HepG2 (cell line): ENCODE results near the gene PSRC1. TPM values are rescaled to one million over a fixed set of nuclear protein-coding genes. Genes with fewer than 3 reads are reported as not detected.

Experiments used
- ATAC-seq: fragments of 200-7000 bp; cut with Tn5 transposase; 3 replicates; pipeline ENCODE4 v1.9.1; 2020; ENCODE audit warnings: mild to moderate bottlenecking, moderate library complexity
- BruUV-seq: library from RNA; stranded (reverse); fragments of 400-500 nt; replicated peaks from 2 replicates; lab custom pipeline; 2021; lab: Mats Ljungman, UMichigan
- CTCF ChIA-PET: fragments of 300-600 bp; formaldehyde crosslinking; extraction: SDS; loops from one replicate; lab custom pipeline; 2021; ENCODE audit warnings: low total read pairs, inconsistent platforms, low intra/inter-chr PET ratio; lab: Yijun Ruan, JAX
- POLR2A ChIA-PET: fragments of 350-600 bp; sonication (Branson Sonifier 250); formaldehyde crosslinking; loops from one replicate; lab custom pipeline; 2020; ENCODE audit warnings: antibody characterized with exemption, inconsistent platforms; lab: Yijun Ruan, JAX
- DNase-seq: peaks from one replicate; pipeline ENCODE4 v3.0.0-alpha.2; 2015; ENCODE audit warnings: low spot score
- FAIRE-seq: peaks from 3 replicates; lab custom pipeline; 2011; peaks lifted over from hg19 to GRCh38; lab: Jason Lieb, UNC
- H2AFZ ChIP-seq: one replicate; pipeline ENCODE4 v1.6.1; 2011; ENCODE audit warnings: low read length, inconsistent platforms
- H3K27ac ChIP-seq: fragments of 300-600 bp; 3 replicates; pipeline ENCODE4 v1.8.0; 2011; ENCODE audit warnings: mixed run types, mild to moderate bottlenecking, mixed read lengths, low read length, inconsistent platforms; ENCODE audit not compliant: insufficient read depth; ENCODE audit errors: extremely low read length
- H3K27me3 ChIP-seq, 2 experiments: fragments of 200-600 bp in 1 of 2; 2 replicates in 1 of 2; 3 replicates in 1 of 2; pipeline versions ENCODE4 v1.6.0 to v1.8.0; 2011; ENCODE audit warnings: low read length in 2 of 2, mild to moderate bottlenecking in 2 of 2, moderate library complexity in 2 of 2, inconsistent platforms in 1 of 2; ENCODE audit not compliant: insufficient read depth in 2 of 2, control insufficient read depth in 1 of 2
- H3K36me3 ChIP-seq, 2 experiments: fragments of 200-600 bp in 1 of 2; replicated peaks in 1 of 2; 2 replicates in 1 of 2; 3 replicates in 1 of 2; pipeline versions ENCODE4 v1.5.1 to v1.8.0; 2011; ENCODE audit warnings: low read length in 2 of 2, inconsistent platforms in 1 of 2; ENCODE audit not compliant: insufficient read depth in 2 of 2, control insufficient read depth in 1 of 2
- H3K4me1 ChIP-seq: 2 replicates; pipeline ENCODE4 v1.5.1; 2012; ENCODE audit warnings: low read length, inconsistent platforms; ENCODE audit not compliant: insufficient read depth
- H3K4me2 ChIP-seq: 2 replicates; pipeline ENCODE4 v1.6.0; 2011; ENCODE audit warnings: low read depth, low read length, inconsistent platforms
- H3K4me3 ChIP-seq, 3 experiments: fragments of 200-600 bp in 1 of 3; sonication (generic), shearing (Covaris generic) in 1 of 3; replicated peaks in 1 of 3; 2 replicates each; pipeline ENCODE4 v1.5.1; 2011 to 2016; ENCODE audit warnings: low read length in 3 of 3, inconsistent platforms in 2 of 3, low read depth in 2 of 3, mild to moderate bottlenecking in 2 of 3, control low read depth in 1 of 3, mixed read lengths in 1 of 3; ENCODE audit not compliant: insufficient read depth in 1 of 3
- H3K79me2 ChIP-seq: one replicate; pipeline ENCODE4 v1.6.1; 2011; ENCODE audit warnings: low read length, inconsistent platforms; ENCODE audit not compliant: insufficient read depth
- H3K9ac ChIP-seq: 2 replicates; pipeline ENCODE4 v1.6.0; 2011; ENCODE audit warnings: mild to moderate bottlenecking, low read depth, low read length, inconsistent platforms; ENCODE audit not compliant: insufficient read depth
- H3K9me3 ChIP-seq: 2 replicates; pipeline ENCODE4 v1.5.1; 2012; ENCODE audit warnings: mild to moderate bottlenecking, low read length
- H4K20me1 ChIP-seq: 2 replicates; pipeline ENCODE4 v1.6.0; 2011; ENCODE audit warnings: inconsistent platforms, mild to moderate bottlenecking, low read length, moderate library complexity; ENCODE audit not compliant: insufficient read depth
- GLMP ChIP-seq: sonication (generic); formaldehyde crosslinking; IDR thresholded peaks from 2 replicates; pipeline ENCODE4 v1.9.0; 2021; ENCODE audit warnings: missing genetic modification reagents, mild to moderate bottlenecking, borderline replicate concordance
- KDM5A ChIP-seq: fragments of 200-600 bp; sonication (generic); IDR thresholded peaks from 2 replicates; pipeline ENCODE4 v1.7.0; 2018; ENCODE audit warnings: antibody characterized with exemption, mild to moderate bottlenecking, low read length, borderline replicate concordance
- RAD51 ChIP-seq: fragments of 450-650 bp; IDR thresholded peaks from 2 replicates; pipeline ENCODE4 v1.6.1; 2016; ENCODE audit warnings: borderline replicate concordance
- RXRB ChIP-seq: IDR thresholded peaks from 2 replicates; pipeline ENCODE4 v1.6.1; 2016; ENCODE audit warnings: borderline replicate concordance, missing genetic modification reagents, missing compliant biosample characterization
- SRSF1 ChIP-seq: fragments of 200-400 bp; formaldehyde crosslinking; optimal IDR thresholded peaks from 2 replicates; pipeline ENCODE3; 2017; ENCODE audit warnings: mild to moderate bottlenecking, low read depth, low read length, moderate library complexity
- TRIM24 ChIP-seq: sonication (generic); formaldehyde crosslinking; IDR thresholded peaks from 2 replicates; pipeline ENCODE4 v1.8.0; 2022; ENCODE audit warnings: mild to moderate bottlenecking, missing genetic modification reagents
- ZBTB37 ChIP-seq: sonication (generic); formaldehyde crosslinking; IDR thresholded peaks from 2 replicates; pipeline ENCODE4 v1.4.0; 2020; ENCODE audit warnings: mild to moderate bottlenecking, missing genetic modification reagents
- ZKSCAN5 ChIP-seq: sonication (generic); formaldehyde crosslinking; IDR thresholded peaks from 2 replicates; pipeline ENCODE4 v1.5.1; 2020; ENCODE audit warnings: mild to moderate bottlenecking, missing genetic modification reagents
- ZNF143 ChIP-seq: sonication (generic); formaldehyde crosslinking; IDR thresholded peaks from 2 replicates; pipeline ENCODE4 v1.4.0; 2020; ENCODE audit warnings: missing genetic modification reagents
- ZNF276 ChIP-seq: sonication (generic); formaldehyde crosslinking; IDR thresholded peaks from 2 replicates; pipeline ENCODE4 v1.4.0; 2020; ENCODE audit warnings: mild to moderate bottlenecking, low read depth, missing genetic modification reagents
- ZNF484 ChIP-seq: sonication (generic); formaldehyde crosslinking; IDR thresholded peaks from 2 replicates; pipeline ENCODE4 v1.5.1; 2020; ENCODE audit warnings: mild to moderate bottlenecking, low read depth, missing genetic modification reagents, borderline replicate concordance
- ZNF615 ChIP-seq: sonication (generic); formaldehyde crosslinking; IDR thresholded peaks from 2 replicates; pipeline ENCODE4 v1.5.0; 2020; ENCODE audit warnings: mild to moderate bottlenecking, missing genetic modification reagents, borderline replicate concordance
- ZSCAN20 ChIP-seq: sonication (generic); formaldehyde crosslinking; IDR thresholded peaks from 2 replicates; pipeline ENCODE4 v1.4.0; 2020; ENCODE audit warnings: missing genetic modification reagents, mild to moderate bottlenecking, borderline replicate concordance
- ZZZ3 ChIP-seq: sonication (generic); formaldehyde crosslinking; IDR thresholded peaks from 2 replicates; pipeline ENCODE4 v1.4.0; 2020; ENCODE audit warnings: missing genetic modification reagents, mild to moderate bottlenecking, borderline replicate concordance
- WGBS: methylation state at CpG from one replicate; pipeline ENCODE4 v1.1.6; 2017; ENCODE audit warnings: low lambda C conversion rate; 5-methylcytosine and 5-hydroxymethylcytosine counted together
- in situ Hi-C: cut with HindIII; loops from 2 replicates; pipeline ENCODE4 v1.10.0; 2017; ENCODE audit warnings: low pct_unique_long_range_greater_than_20kb; ENCODE audit not compliant: extremely low pct_ligation_motif_present
- intact Hi-C: fragments of 100-400 bp; cut with micrococcal nuclease; formaldehyde crosslinking; loops from one replicate; pipeline ENCODE4 v1.10.0; 2022; ENCODE audit not compliant: unreplicated experiment
- polyA plus RNA-seq, 8 experiments: library from polyadenylated mRNA; depleted of rRNA in 3 of 8; stranded (reverse) in 7 of 8; unstranded in 1 of 8; fragments of >200 nt; fragmentation: Illumina TruSeq in 4 of 8; extraction: Trizol in 4 of 8; gene quantifications; 2 replicates each; pipeline versions ENCODE4 v1.2.1 to v1.2.3, GENCODE V29; 2011 to 2016; ENCODE audit warnings: low read depth in 4 of 8, missing spikeins in 1 of 8, mixed read lengths in 1 of 8; ENCODE audit not compliant: insufficient read depth in 1 of 8
- total RNA-seq, 5 experiments: library from RNA; depleted of rRNA; stranded (reverse); fragments of >200 nt; fragmentation: Illumina TruSeq; extraction: Trizol; gene quantifications; 2 replicates each; pipeline ENCODE4 v1.2.3, GENCODE V29; 2016; ENCODE audit warnings: low read depth in 1 of 5

PSRC1 gene
- total and polyA plus RNA-seq, 2 of the 13 experiments (the other 11 are each of a cell fraction or from before 2014, with no cell fraction given), result 28.6 to 30.3 TPM

GRCh38 chr1:109262231-109263055 lies 20.5 kb downstream of the PSRC1 start:
- Histone ChIP-seq H3K27ac (no peak overlapping the region), H3K4me1 (no peaks in the 10 kb centered on the region), H3K36me3 (peaks cover 3 to 16% of the 10 kb centered on the region in 2 experiments; a peak in 4 of 5 replicates), H3K4me2 (no peak overlapping the region), H3K27me3 (no peaks in the 10 kb centered on the region), H3K9ac (no peak overlapping the region), H2AFZ (no peak overlapping the region), H3K79me2 (no peaks in the 10 kb centered on the region), H3K9me3 (no peaks in the 10 kb centered on the region), H4K20me1 (no peaks in the 10 kb centered on the region), H3K4me3 (no peak overlapping the region)
- TSS peak; percentile 36 for BruUV-seq
- WGBS, result 93% methylated on average over 15 of the region's 22 CpGs
- no peak for DNase-seq
- FAIRE-seq, result no peak
- ChIA-PET POLR2A (no interaction called here), CTCF (interaction anchor here (0.8 to 3.0 kb wide), 5 partner anchors 12 to 270 kb away, joined by 3 to 76 read pairs (median 12); partner anchors contain the start of gene SORT1)
- ATAC-seq, result no peak
- in situ Hi-C loops, result loop anchor here (5.0 to 10.0 kb wide), 3 partner anchors 60 to 272 kb away; partner anchors contain the start of gene GPR61
- intact Hi-C loops, result loop anchor here (1.0 to 5.0 kb wide), 6 partner anchors 12 to 170 kb away; partner anchors contain the start of genes PSRC1 and TMEM167B
- TF ChIP-seq ZNF143 (CRISPR knock-in tag) (no peak), ZNF276 (CRISPR knock-in tag) (no peak), SRSF1 (no peak), ZBTB37 (CRISPR knock-in tag) (no peak), RAD51 (no peak), ZKSCAN5 (no peak), TRIM24 (CRISPR knock-in tag) (no peak), ZSCAN20 (no peak), RXRB (CRISPR knock-in tag) (no peak), ZNF615 (no peak), ZZZ3 (CRISPR knock-in tag) (no peak), ZNF484 (CRISPR knock-in tag) (no peak), KDM5A (no peak), GLMP (no peak)
